Aorta (tissue), 5 donors: ENCODE results near the gene GFPT2. TPM values are rescaled to one million over a fixed set of nuclear protein-coding genes. Genes with fewer than 3 reads are reported as not detected.

Experiments
- ATAC-seq: fragments of 200-7000 bp; cut with Tn5 transposase; one replicate; pipeline ENCODE4 v1.9.1; 2022; ENCODE audit warnings: moderate library complexity; ENCODE audit not compliant: low FRiP score
- DNase-seq, 2 donors: peaks; one replicate each; pipeline ENCODE4 v3.0.0-alpha.2; 2020
- H3K27ac ChIP-seq, 2 donors: one replicate each; pipeline ENCODE4 v1.5.1; 2013; ENCODE audit warnings: low read length in 2 of 2, mild to moderate bottlenecking in 2 of 2, moderate library complexity in 2 of 2, control low read depth in 1 of 2, inconsistent platforms in 1 of 2, low read depth in 1 of 2
- H3K27me3 ChIP-seq, 2 donors: one replicate each; pipeline ENCODE4 v1.6.1; 2013; ENCODE audit warnings: control low read depth in 1 of 2, low read length in 1 of 2, mild to moderate bottlenecking in 1 of 2, moderate library complexity in 1 of 2; ENCODE audit not compliant: insufficient read depth in 2 of 2, control insufficient read depth in 1 of 2
- H3K36me3 ChIP-seq, 2 donors: one replicate each; pipeline ENCODE4 v1.6.1; 2013; ENCODE audit warnings: control low read depth in 1 of 2, low read length in 1 of 2, mild to moderate bottlenecking in 1 of 2; ENCODE audit not compliant: insufficient read depth in 2 of 2, control insufficient read depth in 1 of 2
- H3K4me1 ChIP-seq, 2 donors: one replicate each; pipeline ENCODE4 v1.6.1; 2013; ENCODE audit warnings: low read length in 2 of 2, control low read depth in 1 of 2, mild to moderate bottlenecking in 1 of 2, moderate library complexity in 1 of 2; ENCODE audit not compliant: insufficient read depth in 2 of 2, control insufficient read depth in 1 of 2
- H3K4me3 ChIP-seq, 2 donors: one replicate each; pipeline ENCODE4 v1.5.1; 2013; ENCODE audit warnings: low read length in 2 of 2, control low read depth in 1 of 2, mild to moderate bottlenecking in 1 of 2
- H3K9me3 ChIP-seq: one replicate; pipeline ENCODE4 v1.6.1; 2013; ENCODE audit warnings: mild to moderate bottlenecking, low read length; ENCODE audit not compliant: control insufficient read depth
- WGBS, 2 donors: extraction: QIAGEN DNeasy Blood & Tissue Kit; methylation state at CpG; one replicate each; pipeline ENCODE4 v1.1.7; 2013; 5-methylcytosine and 5-hydroxymethylcytosine counted together
- intact Hi-C, 2 donors: fragments of 100-400 bp; cut with DNase I; formaldehyde crosslinking; loops; one replicate each; pipeline versions ENCODE4 v1.14.2 to v1.15.0; 2022
- polyA plus RNA-seq, 2 donors: library from polyadenylated mRNA; stranded (reverse); fragments of 200-250 nt; gene quantifications; one replicate each; pipeline ENCODE4 v1.2.3, GENCODE V29; 2013
- total RNA-seq, 2 donors: library from RNA; stranded (reverse); fragmentation: NEBNext Ultra II Directional; extraction: Animal tissue kit (Norgen Biotek cat#: 25700); gene quantifications; one replicate each; pipeline ENCODE4 v1.2.1, GENCODE V29; 2021
- donor health status: healthy with polysubstance abuse.
- donor health status: Bipolar disorder and iron deficiency.
- donor health status: DM: no; HTN: no; CAD: no.
- donor health status: DM: no; HTN: no; CAD: no.
- donor health status: DM: yes; HTN: yes; CAD: no.

The GFPT2 gene
- total and polyA plus RNA-seq, 4 donors: 1.1 to 60.2 (median 31.9) TPM

DNA sequence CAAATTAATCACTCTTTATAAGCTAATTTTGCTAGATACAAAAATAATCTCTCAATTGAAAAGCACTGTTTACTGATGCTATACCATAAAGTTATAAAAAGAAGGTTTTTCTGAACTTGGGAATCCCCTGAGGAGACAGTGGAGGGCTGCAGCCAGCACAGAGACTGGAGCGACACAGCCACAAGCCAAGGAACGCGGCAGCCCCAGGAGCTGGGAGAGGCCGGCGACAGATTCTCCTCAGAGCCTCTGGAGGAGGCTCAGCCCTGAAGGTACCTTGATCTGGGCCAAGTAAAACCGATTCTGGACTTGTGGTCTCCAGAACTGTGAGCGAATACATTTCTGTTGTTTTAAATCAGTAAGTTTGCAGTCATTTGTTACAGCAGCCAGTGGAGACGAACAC is 3.7 kb downstream of the GFPT2 start:
- 89 to 90% methylated on average over 8 of the region's 8 CpGs for WGBS, 2 donors
- H3K4me3 ChIP-seq: no peak overlapping the region
- no peak overlapping the region for H3K27ac ChIP-seq
- H3K9me3 ChIP-seq: no peaks in the 10 kb centered on the region
- no peaks in the 10 kb centered on the region for H3K36me3 ChIP-seq
- no peaks in the 10 kb centered on the region for H3K4me1 ChIP-seq
- intact Hi-C loops: no loop called here
- H3K27me3 ChIP-seq: no peaks in the 10 kb centered on the region
- ATAC-seq: no peak
- no peak for DNase-seq

DNA sequence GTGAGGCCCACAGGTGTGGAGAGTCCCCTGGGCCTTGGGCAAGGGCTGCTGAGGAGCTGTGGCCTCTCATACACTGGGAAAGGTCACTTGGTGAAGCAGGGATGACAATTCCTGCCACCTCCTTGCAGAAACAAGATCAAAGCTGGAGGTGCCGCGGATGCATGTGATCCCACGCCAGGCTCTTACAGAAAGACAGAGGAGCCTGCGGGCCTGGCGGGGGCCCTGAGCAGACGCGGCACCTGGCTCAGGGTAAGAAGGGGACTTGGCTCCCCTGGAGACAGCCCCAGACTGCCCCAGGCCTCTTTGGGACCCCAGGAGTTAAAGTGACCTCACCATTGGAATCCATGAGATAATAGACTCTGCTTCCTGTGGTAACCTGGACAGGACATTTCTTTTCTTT is 4.8 kb downstream of the GFPT2 start:
- Histone ChIP-seq H3K27me3 (no peaks in the 10 kb centered on the region), H3K36me3 (no peaks in the 10 kb centered on the region), H3K4me3 (no peak overlapping the region), H3K4me1 (no peaks in the 10 kb centered on the region), H3K9me3 (no peaks in the 10 kb centered on the region), H3K27ac (no peak overlapping the region)
- no peak for ATAC-seq
- no peak for DNase-seq
- intact Hi-C loops: no loop called here
- WGBS, 2 donors: 97 to 98% methylated on average over 7 of the region's 7 CpGs

DNA sequence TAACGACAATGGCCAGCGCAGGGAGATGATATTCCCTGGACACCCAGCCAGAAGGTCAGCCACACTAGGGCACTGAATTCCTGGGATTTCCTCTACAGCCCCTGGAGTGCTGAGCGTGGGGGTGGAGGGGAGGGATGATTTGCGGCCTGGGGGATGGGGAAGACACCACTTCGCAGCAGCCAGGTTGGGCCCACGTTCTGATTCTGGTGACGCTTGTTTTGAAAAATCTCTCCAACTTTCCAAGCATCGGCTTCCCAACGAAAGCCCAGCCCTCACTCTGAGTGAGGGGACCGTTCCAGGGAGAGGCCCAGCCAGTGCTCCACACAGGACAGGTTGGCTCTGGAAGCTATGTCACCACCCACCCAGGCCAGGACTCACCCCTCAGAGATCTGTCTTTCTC is 5.4 kb downstream of the GFPT2 start:
- no peaks in the 10 kb centered on the region for H3K9me3 ChIP-seq
- H3K4me1 ChIP-seq: no peaks in the 10 kb centered on the region
- intact Hi-C loops: no loop called here
- no peak for DNase-seq
- H3K36me3 ChIP-seq: no peaks in the 10 kb centered on the region
- no peak for ATAC-seq
- no peak overlapping the region for H3K27ac ChIP-seq
- H3K27me3 ChIP-seq: no peaks in the 10 kb centered on the region
- no peak overlapping the region for H3K4me3 ChIP-seq
- WGBS, 2 donors: 91 to 92% methylated on average over 10 of the region's 10 CpGs

DNA sequence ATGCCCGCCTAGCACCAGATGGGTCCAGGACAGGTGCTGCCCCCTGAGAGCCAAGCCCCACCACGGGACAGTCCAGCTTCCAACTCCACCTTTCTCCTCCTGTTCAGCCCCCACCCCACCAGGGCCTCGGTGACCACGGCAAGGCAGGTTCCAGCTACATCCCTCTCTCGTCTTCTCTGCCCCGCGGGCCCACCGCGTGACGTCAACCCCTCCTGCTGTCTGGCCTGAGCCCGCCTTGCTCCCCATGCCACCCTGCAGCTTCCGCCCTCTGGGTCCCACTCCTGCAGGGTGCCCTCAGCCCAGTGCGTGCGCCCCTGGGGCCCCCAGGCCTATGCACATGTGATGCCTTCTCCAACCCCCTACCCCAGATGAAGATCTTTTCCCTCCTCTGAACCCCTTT is 6.8 kb downstream of the GFPT2 start:
- Histone ChIP-seq H3K27me3 (no peaks in the 10 kb centered on the region), H3K4me1 (no peaks in the 10 kb centered on the region), H3K4me3 (no peak overlapping the region), H3K9me3 (no peaks in the 10 kb centered on the region), H3K36me3 (no peaks in the 10 kb centered on the region), H3K27ac (no peak overlapping the region)
- WGBS, 2 donors: 97 to 98% methylated on average over 14 of the region's 14 CpGs
- intact Hi-C loops: no loop called here
- ATAC-seq (no peak), DNase-seq (peak in 1 of 2 donors; percentile 78)

DNA sequence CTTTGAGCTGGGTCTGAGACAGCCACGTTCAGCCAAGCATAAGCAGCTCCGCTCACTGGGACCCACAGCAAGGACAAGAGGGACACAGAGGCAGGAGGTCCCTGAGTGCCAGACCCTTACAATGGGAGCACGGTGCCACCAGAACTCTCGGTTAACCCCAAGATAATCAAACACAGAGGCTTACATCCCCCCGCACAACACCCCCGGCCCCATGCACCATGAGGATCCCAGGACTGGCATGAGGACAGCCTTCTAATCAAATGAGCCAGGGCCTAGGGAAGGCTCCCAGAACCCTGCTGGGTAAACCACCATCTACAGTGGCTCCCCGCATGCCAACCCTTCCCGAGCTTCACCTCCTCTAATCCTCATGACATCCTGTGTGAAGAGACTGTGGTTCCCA is 7.4 kb downstream of the GFPT2 start:
- DNase-seq: peak in 1 of 2 donors; percentile 61
- Histone ChIP-seq H3K27ac (no peak overlapping the region), H3K4me3 (no peak overlapping the region), H3K36me3 (no peaks in the 10 kb centered on the region), H3K27me3 (no peaks in the 10 kb centered on the region), H3K4me1 (no peaks in the 10 kb centered on the region), H3K9me3 (no peaks in the 10 kb centered on the region)
- WGBS, 2 donors: 94 to 97% methylated on average over 8 of the region's 8 CpGs
- intact Hi-C loops: no loop called here
- no peak for ATAC-seq

DNA sequence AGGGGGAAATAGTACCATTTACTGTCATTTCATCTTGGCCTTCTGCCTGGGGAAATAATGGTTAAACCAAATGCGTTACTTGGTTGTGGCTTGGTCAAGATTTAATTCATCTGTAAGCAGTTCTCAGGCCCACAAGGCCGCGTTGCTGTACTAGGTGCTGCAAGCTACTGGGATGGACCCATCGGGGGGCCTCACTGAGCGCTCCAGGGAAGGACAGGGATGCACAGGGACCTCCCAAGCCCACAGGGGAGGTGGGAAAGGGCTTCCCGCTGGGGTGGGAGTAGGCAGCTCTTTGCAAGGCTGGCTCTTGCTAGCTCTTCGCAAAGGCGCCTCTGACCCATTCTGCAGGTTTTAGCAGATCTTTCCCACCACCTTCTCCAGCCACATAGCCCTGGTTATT is 8.0 kb downstream of the GFPT2 start:
- intact Hi-C loops: no loop called here

DNA sequence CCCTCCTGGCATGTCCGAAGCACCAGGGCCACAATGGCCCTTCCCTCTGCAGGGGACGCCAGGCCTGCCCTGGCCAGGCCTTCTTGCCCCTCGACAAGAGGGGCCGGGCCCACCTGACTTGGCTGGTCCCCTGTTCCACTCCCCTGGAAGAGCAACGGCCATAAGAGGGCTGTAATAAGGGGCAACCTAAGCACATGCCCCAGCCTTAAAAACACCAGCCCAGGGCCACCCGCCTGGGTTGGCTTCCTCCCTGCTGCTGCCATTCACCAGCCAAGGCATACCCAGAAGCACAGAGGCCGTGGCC is 8.5 kb downstream of the GFPT2 start:
- no peaks in the 10 kb centered on the region for H3K36me3 ChIP-seq
- 95 to 99% methylated on average over 7 of the region's 7 CpGs for WGBS, 2 donors
- DNase-seq: peak; percentile 28 to 67
- no peak overlapping the region for H3K4me3 ChIP-seq
- H3K9me3 ChIP-seq: no peaks in the 10 kb centered on the region
- no peaks in the 10 kb centered on the region for H3K27me3 ChIP-seq
- H3K27ac ChIP-seq: no peak overlapping the region
- peak; percentile 17 for ATAC-seq
- H3K4me1 ChIP-seq: no peaks in the 10 kb centered on the region
- intact Hi-C loops: no loop called here

More for the DNA sequence above, 8.0 kb downstream of the GFPT2 start:
- ATAC-seq: no peak
- H3K36me3 ChIP-seq: no peaks in the 10 kb centered on the region
- peak; percentile 33 to 73 for DNase-seq
- no peaks in the 10 kb centered on the region for H3K9me3 ChIP-seq
- H3K4me3 ChIP-seq: no peak overlapping the region
- no peaks in the 10 kb centered on the region for H3K27me3 ChIP-seq
- 90 to 95% methylated on average over 8 of the region's 8 CpGs for WGBS, 2 donors
- no peaks in the 10 kb centered on the region for H3K4me1 ChIP-seq
- H3K27ac ChIP-seq: no peak overlapping the region

DNA sequence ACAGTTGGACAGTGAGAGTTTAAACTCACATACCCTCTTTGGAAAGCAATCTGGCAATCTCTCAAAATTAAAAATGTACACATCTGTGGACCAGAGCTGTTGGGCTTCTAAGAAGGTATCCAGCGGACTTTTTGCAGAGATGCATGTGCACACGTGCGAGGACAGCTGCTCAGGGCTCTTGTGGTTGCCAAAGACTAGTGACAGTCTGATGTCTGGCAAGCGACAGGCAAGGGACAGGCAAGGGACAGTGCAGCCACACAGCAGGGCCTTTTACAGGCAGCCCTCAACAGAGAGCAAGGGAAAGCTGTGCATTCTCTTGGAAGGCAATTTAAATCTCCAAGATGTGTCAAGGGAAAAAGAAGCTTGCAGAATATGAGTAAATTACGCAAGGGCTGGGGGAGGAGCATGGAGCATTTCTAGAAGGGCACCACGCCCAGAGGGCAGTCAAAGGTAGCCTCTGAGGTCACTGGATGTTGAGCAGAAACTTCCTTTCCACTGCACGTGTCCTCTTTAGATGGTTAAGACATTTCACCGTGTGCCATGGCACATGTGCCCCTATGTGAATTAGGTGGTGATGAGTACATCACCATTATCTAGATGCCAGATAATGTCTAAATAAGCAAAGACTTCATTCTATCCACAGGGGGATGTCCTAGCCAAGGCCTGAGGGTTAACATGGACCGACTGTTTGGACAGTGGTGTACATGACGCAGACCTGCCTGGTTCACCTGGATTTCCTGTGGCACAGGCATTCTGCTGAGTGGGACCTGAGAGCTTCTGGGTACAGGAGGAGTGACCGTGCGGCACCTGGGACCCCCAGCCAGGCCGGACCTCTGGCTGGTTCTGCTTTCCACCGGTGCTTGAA is 9.1 kb downstream of the GFPT2 start:
- Histone ChIP-seq H3K27me3 (no peaks in the 10 kb centered on the region), H3K27ac (no peak overlapping the region), H3K4me1 (no peaks in the 10 kb centered on the region), H3K9me3 (no peaks in the 10 kb centered on the region), H3K36me3 (no peaks in the 10 kb centered on the region), H3K4me3 (no peak overlapping the region)
- 82 to 87% methylated on average over 14 of the region's 14 CpGs for WGBS, 2 donors
- DNase-seq (peak; percentile 44 to 69), ATAC-seq (peak; percentile 20)
- intact Hi-C loops: no loop called here

DNA sequence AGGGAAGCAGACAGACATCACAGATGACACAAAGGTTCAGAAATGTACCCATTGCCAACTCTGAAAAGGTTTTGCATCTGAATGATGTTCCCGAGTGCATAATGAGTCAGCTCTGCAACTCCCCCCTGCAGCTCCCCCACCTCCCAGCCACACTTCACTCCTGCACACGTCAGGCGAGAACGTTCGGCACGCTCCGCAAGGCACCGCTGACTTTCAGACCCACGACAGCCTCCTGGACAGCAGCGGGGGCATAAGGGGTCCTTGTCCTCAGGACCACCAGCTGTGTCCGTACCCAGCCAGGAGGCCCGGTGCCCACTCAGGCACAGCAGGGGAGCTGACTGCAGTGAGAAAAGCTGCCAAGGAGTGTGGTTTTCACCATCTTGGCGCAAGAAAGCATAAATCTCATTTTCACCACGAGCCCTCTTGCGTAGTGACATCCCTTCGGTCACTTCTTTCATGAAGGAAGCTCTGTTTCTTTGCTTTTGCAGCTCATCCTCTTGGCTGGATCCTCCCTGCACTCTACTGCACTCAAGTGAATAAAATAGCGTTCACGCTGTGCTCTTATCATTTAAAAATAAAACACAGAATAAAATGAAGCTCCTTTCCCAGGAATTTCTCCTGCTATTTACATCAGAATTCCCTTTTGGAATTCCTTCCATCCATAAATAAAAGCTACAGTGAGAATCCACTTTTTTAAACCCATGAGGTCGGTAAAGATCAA is 9.9 kb downstream of the GFPT2 start:
- Histone ChIP-seq H3K9me3 (no peaks in the 10 kb centered on the region), H3K4me1 (no peaks in the 10 kb centered on the region), H3K27ac (no peak overlapping the region), H3K27me3 (no peaks in the 10 kb centered on the region), H3K4me3 (no peak overlapping the region), H3K36me3 (no peaks in the 10 kb centered on the region)
- 15 to 25% methylated on average over 19 of the region's 19 CpGs for WGBS, 2 donors
- intact Hi-C loops: no loop called here
- ATAC-seq (no peak), DNase-seq (peak; percentile 29 to 74)
